T-helper 2 cell (primary cell): ENCODE data around the gene BPIFA2.
A peak's percentile ranks its signal among the peaks of the same experiment; 100 is the strongest.

Source experiments
- DNase-seq, 5 experiments: peaks; one replicate each; pipeline versions ENCODE4 v3.0.0 to v3.0.0-alpha.2; 2012 to 2022

Gene BPIFA2

DNA sequence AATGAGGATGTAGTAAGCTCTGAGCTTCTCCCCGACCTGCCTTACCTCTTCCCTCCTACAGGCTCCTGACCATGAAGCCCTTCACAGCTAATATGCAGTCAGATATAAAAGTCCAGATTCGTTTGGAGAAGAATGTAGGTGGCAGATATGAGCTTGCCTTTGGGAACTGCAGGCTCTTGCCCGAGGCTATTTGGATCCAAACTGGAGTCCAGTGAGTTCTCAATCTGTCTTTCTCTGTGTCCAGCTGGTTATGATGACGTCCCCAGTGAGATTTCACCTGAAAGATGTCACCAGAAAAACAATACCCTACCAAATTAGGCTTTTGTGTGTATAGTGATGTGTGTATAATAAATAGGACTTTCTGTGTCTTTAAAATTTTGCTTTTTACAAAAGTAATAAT is 34.5 kb downstream of the BPIFA2 start:
- DNase-seq: no peak

DNA sequence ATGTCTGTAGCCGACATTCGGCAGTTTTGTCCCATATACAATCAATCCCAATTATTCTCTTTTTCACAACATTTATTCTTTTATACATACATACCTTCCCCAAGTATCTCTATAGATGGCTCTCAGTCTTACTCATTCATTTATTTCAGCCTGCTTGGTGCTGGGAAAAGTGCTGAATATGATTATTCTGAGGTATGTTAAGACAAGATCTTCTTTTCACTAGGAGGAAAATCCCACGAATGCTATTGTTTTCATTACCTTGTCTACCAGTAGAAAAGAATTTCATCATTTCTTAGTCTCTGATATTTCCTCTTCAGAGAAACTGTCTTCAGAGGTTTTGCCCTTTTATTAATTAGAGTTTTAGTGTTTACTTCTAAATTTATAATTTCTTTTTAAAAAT is 35.5 kb downstream of the BPIFA2 start:
- DNase-seq: no peak

DNA sequence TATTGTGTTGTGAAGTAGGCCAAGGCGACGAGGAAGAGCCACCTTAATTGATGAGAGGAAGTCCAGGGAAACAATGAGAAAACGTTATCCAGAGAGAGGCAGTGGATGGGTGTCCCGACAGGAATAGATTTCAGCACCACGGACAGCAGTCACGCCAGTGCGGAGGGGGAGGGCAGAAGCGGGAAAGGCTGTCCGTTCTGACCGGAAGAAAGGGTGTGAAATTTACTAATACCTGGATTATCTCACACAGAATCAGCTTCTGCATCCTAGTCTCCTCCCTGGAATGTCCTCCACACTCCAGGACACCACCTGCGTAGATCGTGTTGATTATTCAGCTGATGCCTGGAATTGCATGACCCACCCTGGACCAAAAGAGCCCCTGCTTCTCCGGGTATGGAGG is 41.8 kb downstream of the BPIFA2 start:
- DNase-seq: peak in 3 of 5 experiments; percentile 7 to 20 (median 9)

- no peak for DNase-seq
Observed at GRCh38 chr20:33210371-33210770, 42.4 kb downstream of the BPIFA2 start.

- peak in 1 of 5 experiments; percentile 28 for DNase-seq
Observed at GRCh38 chr20:33211817-33212424, 44.0 kb downstream of the BPIFA2 start.

GRCh38 chr20:33217052-33217451 is 49.1 kb downstream of the BPIFA2 start, which contains the start of gene BPIFA3:
Gene BPIFA3, plus strand, starts transcription at chr20:33217352. Its CDS starts 185 bp downstream, at chr20:33217537.
- no peak for DNase-seq

- no peak for DNase-seq
Observed at GRCh38 chr20:33224399-33224798, 56.4 kb downstream of the BPIFA2 start.

DNA sequence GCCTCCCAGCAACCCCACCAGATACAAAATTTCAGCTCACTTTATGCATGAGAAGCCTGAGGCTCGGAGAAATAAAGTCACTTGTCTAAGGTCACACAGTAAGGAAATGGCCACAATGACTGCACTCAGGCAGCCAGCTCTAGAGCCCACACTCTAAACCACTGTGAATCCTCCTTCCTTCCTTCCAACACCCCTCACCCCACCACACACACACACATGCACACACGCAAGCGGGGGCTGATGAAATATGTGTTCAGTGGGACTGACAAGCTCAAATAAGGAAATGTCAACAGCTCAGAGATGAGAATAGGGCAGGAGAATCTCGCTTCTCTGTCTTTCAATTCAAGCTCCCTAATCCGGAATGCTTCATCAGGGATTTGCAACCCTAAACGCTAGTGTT is 61.9 kb downstream of the BPIFA2 start:
- DNase-seq: no peak
